Omental fat pad (tissue), 4 donors: Measurements from ENCODE around the gene USE1. TPM values are rescaled to one million over a fixed set of nuclear protein-coding genes. Genes with fewer than 3 reads are reported as not detected.

Experiments used
- ATAC-seq: fragments of 150-250 bp; one replicate; pipeline ENCODE4 v1.9.1; 2016; ENCODE audit warnings: mild to moderate bottlenecking, moderate library complexity; ENCODE audit not compliant: low FRiP score
- DNase-seq: peaks from one replicate; pipeline ENCODE4 v3.0.0-alpha.2; 2019; ENCODE audit warnings: low spot score
- total RNA-seq, 4 donors: library from RNA; depleted of rRNA; stranded (reverse); fragments of >200 nt; gene quantifications; one replicate each; pipeline ENCODE4 v1.1.0, GENCODE V29; 2016
- TF ChIP-seq, protein P1 (sequence below), 3 donors: fragments of 450-650 bp; IDR thresholded peaks; one replicate each; pipeline ENCODE4 v1.5.1; 2016 to 2017; ENCODE audit warnings: antibody characterized with exemption in 3 of 3, mild to moderate bottlenecking in 3 of 3, moderate library complexity in 2 of 3

USE1 gene
- total RNA-seq, 4 donors from 2014 or later: 14.5 to 22.3 (median 20.7) TPM

DNA sequence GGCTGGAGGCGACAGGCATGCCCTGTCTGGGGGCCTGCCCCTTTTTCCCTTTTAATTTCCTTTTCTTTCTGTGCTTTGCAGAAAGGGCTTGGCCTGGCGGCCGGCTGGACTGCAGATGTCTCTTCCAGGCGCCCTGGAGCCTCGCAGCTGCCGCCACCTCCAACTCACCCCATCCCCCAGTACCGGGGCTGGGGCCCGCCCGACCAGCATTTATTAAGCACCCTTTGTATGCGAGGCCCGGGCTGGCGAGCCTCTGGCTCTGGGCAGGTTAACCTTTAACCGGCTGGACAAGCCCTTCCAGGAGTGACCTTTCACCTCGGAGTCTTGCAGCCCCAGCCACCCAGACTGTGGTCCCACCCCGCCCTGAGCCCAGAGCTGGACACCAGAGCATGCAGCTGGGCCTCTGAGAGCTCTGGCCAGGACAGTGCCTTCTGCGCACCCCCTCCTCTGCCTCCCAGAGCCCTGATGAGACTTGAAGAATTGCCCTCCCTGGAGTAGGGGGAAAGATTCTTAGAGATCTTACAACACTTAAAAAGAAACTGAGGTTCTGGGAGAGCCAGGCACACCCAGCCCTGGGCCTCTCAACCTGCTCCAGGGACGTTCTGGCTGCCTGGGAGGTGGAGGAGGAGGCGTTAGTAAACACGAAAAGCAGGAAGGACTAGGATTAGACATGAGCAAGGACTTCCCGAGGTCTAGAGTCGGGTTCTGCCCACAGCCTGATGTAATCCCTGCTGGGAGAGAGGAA is 31.7 kb downstream of the USE1 start:
- DNase-seq (no peak), ATAC-seq (no peak)
- TF ChIP-seq, protein P1, sequence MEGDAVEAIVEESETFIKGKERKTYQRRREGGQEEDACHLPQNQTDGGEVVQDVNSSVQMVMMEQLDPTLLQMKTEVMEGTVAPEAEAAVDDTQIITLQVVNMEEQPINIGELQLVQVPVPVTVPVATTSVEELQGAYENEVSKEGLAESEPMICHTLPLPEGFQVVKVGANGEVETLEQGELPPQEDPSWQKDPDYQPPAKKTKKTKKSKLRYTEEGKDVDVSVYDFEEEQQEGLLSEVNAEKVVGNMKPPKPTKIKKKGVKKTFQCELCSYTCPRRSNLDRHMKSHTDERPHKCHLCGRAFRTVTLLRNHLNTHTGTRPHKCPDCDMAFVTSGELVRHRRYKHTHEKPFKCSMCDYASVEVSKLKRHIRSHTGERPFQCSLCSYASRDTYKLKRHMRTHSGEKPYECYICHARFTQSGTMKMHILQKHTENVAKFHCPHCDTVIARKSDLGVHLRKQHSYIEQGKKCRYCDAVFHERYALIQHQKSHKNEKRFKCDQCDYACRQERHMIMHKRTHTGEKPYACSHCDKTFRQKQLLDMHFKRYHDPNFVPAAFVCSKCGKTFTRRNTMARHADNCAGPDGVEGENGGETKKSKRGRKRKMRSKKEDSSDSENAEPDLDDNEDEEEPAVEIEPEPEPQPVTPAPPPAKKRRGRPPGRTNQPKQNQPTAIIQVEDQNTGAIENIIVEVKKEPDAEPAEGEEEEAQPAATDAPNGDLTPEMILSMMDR (IDR thresholded peaks at IDR 0.05): no peak

DNA sequence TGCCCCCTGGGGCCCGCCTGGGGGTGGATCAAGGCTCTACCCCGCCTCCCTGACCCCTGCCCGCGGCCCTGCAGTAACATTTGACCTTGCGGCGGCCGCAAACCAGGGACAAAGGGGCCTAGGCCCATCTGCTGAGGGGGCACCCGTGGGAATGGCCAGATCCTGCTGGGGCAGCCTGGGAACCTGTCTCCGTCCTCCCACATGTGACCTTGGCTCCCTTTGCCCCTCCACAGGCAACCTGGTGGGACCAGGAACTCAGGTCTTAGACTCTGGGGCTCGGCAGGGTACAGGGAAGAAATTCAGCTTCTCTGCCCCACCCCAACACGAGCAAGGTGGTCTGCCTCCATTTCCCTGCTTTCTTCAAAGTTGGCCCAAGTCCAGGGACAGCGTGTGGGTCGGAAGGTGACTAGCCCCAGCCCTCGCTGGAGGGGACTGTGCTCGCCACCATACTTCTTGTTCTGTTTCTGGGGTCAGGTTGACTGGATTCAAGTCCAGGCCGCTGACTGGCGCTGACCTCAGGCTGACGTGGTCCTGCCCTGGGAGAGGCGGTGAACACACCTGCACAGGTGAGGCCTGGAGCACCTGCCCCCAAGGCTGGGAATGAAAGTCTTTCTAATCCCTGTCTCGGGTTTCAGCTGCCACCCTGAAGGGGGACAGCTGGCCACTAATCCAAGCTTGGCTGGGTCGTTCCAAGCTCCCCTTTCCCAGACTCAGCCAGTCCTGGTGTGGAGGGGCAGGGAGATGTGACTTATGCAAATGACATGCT is 33.0 kb downstream of the USE1 start:
- no peak for DNase-seq
- ATAC-seq: no peak
- TF ChIP-seq, protein P1 (IDR thresholded peaks at IDR 0.05): no peak

GRCh38 chr19:17249887-17250548 is 34.9 kb downstream of the USE1 start:
- no peak for ATAC-seq
- TF ChIP-seq, protein P1 (IDR thresholded peaks at IDR 0.05): no peak
- DNase-seq: no peak

GRCh38 chr19:17254636-17255035 is 39.5 kb downstream of the USE1 start:
- ATAC-seq: no peak
- TF ChIP-seq, protein P1 (IDR thresholded peaks at IDR 0.05): no peak
- no peak for DNase-seq

GRCh38 chr19:17255150-17255621 is 40.0 kb downstream of the USE1 start:
- TF ChIP-seq, protein P1 (IDR thresholded peaks at IDR 0.05): no peak
- DNase-seq: no peak
- ATAC-seq: no peak

DNA sequence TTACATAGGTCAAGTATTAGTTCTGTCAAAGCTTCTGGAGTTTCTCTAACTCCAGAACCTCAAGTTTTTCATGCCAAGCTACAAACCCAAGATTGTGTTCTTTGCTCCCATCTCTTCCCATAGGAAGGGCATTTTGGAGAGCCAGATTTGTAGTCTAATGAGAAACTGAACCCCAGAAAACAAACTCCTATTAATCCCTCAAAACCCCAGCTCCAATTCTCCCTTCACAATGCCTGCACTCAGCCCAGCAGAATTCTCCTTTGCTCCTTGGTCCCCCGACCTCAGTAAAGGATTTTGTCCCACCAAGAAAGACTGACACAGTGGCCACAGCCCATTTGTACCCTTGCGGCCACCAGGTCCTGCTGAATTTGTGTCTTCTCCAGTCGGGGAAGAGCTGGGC is 41.0 kb downstream of the USE1 start:
- DNase-seq (no peak), ATAC-seq (no peak)
- TF ChIP-seq, protein P1 (IDR thresholded peaks at IDR 0.05): no peak
